HG02763 (cell line): ENCODE data around the gene MYBPHL.

Experiments
- ATAC-seq: cut with Tn5 transposase; IDR thresholded peaks from one replicate; pipeline ENCODE4 v1.9.1; 2021; ENCODE audit warnings: mild to moderate bottlenecking, moderate library complexity; ENCODE audit not compliant: unreplicated experiment

Gene MYBPHL

GRCh38 chr1:109266965-109267364 is 39.8 kb downstream of the MYBPHL start:
- no peak for ATAC-seq

- no peak for ATAC-seq
Measured at GRCh38 chr1:109265741-109266330, 41.0 kb downstream of the MYBPHL start.

- ATAC-seq = no peak
Measured at GRCh38 chr1:109265016-109265415, 41.8 kb downstream of the MYBPHL start.

- no peak for ATAC-seq
Measured at GRCh38 chr1:109264379-109264755, 42.4 kb downstream of the MYBPHL start.

GRCh38 chr1:109263597-109264378 is 43.0 kb downstream of the MYBPHL start:
- no peak for ATAC-seq

- ATAC-seq = no peak
Measured at GRCh38 chr1:109263234-109263596, 43.6 kb downstream of the MYBPHL start.

- no peak for ATAC-seq
Measured at GRCh38 chr1:109262231-109263055, 44.4 kb downstream of the MYBPHL start.

- ATAC-seq = no peak
Measured at GRCh38 chr1:109261578-109261977, 45.2 kb downstream of the MYBPHL start.

GRCh38 chr1:109261006-109261405 is 45.8 kb downstream of the MYBPHL start:
- no peak for ATAC-seq

GRCh38 chr1:109259674-109260557 is 46.9 kb downstream of the MYBPHL start:
- no peak for ATAC-seq

GRCh38 chr1:109258481-109259466 is 48.0 kb downstream of the MYBPHL start:
- no peak for ATAC-seq

- no peak for ATAC-seq
Measured at GRCh38 chr1:109257682-109258421, 49.0 kb downstream of the MYBPHL start.

- no peak for ATAC-seq
Measured at GRCh38 chr1:109256971-109257681, 49.7 kb downstream of the MYBPHL start.

- no peak for ATAC-seq
Measured at GRCh38 chr1:109256085-109256484, 50.7 kb downstream of the MYBPHL start.

- ATAC-seq = no peak
Measured at GRCh38 chr1:109255678-109256077, 51.1 kb downstream of the MYBPHL start.

- ATAC-seq = no peak
Measured at GRCh38 chr1:109255097-109255651, 51.6 kb downstream of the MYBPHL start.

- no peak for ATAC-seq
Measured at GRCh38 chr1:109254621-109255096, 52.2 kb downstream of the MYBPHL start.
